Measurements from ENCODE around the gene MARCHF6. TPM values are rescaled to one million over a fixed set of nuclear protein-coding genes. Genes with fewer than 3 reads are reported as not detected.
A peak's percentile ranks its signal among the peaks of the same experiment; 100 is the strongest.

Gene MARCHF6
- total and polyA plus RNA-seq, 2 donors from 2014 or later, result 70.4 to 177 TPM

DNA sequence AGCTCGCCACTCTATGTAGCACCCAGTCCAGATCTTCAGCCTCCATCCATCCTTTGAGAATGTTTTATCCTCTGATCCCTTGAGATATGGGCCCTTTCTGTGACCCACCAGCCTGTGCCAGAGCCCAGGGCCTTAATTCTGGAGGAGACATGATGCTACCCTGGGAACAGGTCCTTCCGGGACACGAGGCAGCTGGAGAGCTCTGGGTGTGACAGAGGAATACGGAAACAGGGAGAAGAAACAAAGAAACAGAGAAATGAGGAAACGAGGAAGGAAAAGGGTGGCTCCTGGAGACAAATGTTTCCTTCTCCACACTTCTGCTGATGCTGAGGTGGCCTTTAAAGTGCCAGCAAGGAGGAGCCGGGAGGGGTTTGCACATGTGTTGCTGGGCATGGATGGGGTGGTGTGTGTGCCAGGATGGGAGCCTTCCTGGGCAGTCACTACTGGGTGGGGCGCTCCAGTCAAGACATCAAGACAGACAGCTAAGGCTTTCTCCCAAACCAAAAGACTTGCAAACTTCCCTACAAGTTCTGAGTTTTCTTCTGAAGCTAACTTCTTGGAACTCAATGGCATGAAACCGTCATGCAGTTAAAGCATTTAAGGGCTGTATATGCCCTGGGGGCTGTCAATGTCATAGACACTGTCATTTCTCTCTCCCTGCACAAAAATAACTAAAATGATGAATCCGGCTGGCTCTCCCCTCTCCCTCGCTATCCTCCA, 22.8 kb upstream of the MARCHF6 start:
- Histone ChIP-seq H3K9ac (ENCODE audit: low read length in 3 of 3) (no peak overlapping the region), H3K36me3 (ENCODE audit: control insufficient read depth in 2 of 3, insufficient read depth in 3 of 3, low read length in 3 of 3) (no peaks in the 10 kb centered on the region), H3K27me3 (ENCODE audit: control insufficient read depth, insufficient read depth, low read length) (no peaks in the 10 kb centered on the region), H3K27ac (ENCODE audit: low read depth in 2 of 2, low read length in 2 of 2) (no peak overlapping the region), H3K4me1 (ENCODE audit: control insufficient read depth in 2 of 3, insufficient read depth in 2 of 3, low read depth in 1 of 3, low read length in 3 of 3) (peaks cover 0 to 5% (median 5%) of the 10 kb centered on the region in 3 donors), H3K4me3 (ENCODE audit: low read length in 3 of 3) (no peak overlapping the region), H3K9me3 (ENCODE audit: control insufficient read depth in 2 of 3, insufficient read depth in 1 of 3, low read length in 3 of 3) (no peaks in the 10 kb centered on the region)
- TF ChIP-seq, protein P1, sequence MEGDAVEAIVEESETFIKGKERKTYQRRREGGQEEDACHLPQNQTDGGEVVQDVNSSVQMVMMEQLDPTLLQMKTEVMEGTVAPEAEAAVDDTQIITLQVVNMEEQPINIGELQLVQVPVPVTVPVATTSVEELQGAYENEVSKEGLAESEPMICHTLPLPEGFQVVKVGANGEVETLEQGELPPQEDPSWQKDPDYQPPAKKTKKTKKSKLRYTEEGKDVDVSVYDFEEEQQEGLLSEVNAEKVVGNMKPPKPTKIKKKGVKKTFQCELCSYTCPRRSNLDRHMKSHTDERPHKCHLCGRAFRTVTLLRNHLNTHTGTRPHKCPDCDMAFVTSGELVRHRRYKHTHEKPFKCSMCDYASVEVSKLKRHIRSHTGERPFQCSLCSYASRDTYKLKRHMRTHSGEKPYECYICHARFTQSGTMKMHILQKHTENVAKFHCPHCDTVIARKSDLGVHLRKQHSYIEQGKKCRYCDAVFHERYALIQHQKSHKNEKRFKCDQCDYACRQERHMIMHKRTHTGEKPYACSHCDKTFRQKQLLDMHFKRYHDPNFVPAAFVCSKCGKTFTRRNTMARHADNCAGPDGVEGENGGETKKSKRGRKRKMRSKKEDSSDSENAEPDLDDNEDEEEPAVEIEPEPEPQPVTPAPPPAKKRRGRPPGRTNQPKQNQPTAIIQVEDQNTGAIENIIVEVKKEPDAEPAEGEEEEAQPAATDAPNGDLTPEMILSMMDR (IDR thresholded peaks at IDR 0.05; ENCODE audit: borderline replicate concordance, extremely low read depth, insufficient read depth), result no peak
- no peak for FAIRE-seq
- intact Hi-C loops (cut with DNase I), result no loop called here
- DNase-seq, result peak in 1 of 5 donors; percentile 6

DNA sequence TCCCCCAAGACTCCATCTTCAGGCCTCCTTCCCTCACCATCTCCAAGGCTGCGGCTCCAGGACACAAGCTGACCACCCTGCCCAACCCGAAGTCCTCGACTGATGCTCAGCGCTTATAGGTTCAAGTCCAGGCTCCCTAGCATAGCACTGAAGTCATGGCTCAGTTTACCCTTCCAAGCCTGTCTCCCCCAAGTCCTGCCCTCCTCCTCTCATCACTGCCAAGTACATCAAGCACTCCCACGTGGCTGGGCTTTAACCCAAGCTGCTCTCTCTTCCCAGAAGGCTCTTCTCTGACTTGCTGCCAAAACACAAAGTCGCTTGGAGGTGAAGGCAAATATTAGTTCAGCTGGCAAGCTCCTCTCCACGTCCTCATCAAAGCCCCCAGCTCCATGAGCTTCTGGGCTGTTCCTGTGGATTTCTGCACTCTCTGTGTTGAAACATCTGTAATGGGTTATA, 22.1 kb upstream of the MARCHF6 start:
- no peaks in the 10 kb centered on the region for H3K9me3 ChIP-seq (ENCODE audit: control insufficient read depth in 2 of 3, insufficient read depth in 1 of 3, low read length in 3 of 3)
- H3K27ac ChIP-seq (ENCODE audit: low read depth in 2 of 2, low read length in 2 of 2), result no peak overlapping the region
- H3K36me3 ChIP-seq (ENCODE audit: control insufficient read depth in 2 of 3, insufficient read depth in 3 of 3, low read length in 3 of 3), result no peaks in the 10 kb centered on the region
- DNase-seq (peak in 4 of 5 donors; percentile 70 to 95 (median 80)), FAIRE-seq (no peak)
- H3K4me3 ChIP-seq (ENCODE audit: low read length in 3 of 3), result no peak overlapping the region
- peaks cover 0 to 5% (median 5%) of the 10 kb centered on the region in 3 donors for H3K4me1 ChIP-seq (ENCODE audit: control insufficient read depth in 2 of 3, insufficient read depth in 2 of 3, low read depth in 1 of 3, low read length in 3 of 3)
- intact Hi-C loops (cut with DNase I), result no loop called here
- no peak overlapping the region for H3K9ac ChIP-seq (ENCODE audit: low read length in 3 of 3)
- TF ChIP-seq, protein P1 (IDR thresholded peaks at IDR 0.05; ENCODE audit: borderline replicate concordance, extremely low read depth, insufficient read depth), result no peak
- no peaks in the 10 kb centered on the region for H3K27me3 ChIP-seq (ENCODE audit: control insufficient read depth, insufficient read depth, low read length)

DNA sequence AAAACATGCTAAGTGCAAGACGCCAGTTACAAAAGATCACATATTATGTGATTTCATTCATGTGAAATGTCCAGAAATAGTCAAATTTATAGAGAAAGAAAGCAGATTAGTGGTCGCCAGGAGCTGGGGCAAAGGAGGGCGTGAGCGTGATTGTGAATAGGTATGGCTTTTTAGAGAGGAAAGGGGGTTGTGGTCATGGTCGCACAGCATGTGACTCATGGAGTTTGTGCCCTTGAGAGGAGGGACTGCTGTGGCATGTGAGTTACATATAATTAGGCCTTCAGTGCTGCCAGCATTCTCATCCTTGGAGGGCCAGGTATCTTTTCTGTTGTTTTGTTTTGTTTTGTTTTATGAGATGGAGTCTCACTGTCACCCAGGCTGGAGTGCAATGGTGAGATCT, 21.2 kb upstream of the MARCHF6 start:
- FAIRE-seq, result no peak
- Histone ChIP-seq H3K4me1 (ENCODE audit: control insufficient read depth in 2 of 3, insufficient read depth in 2 of 3, low read depth in 1 of 3, low read length in 3 of 3) (peaks cover 0 to 5% (median 5%) of the 10 kb centered on the region in 3 donors), H3K9me3 (ENCODE audit: control insufficient read depth in 2 of 3, insufficient read depth in 1 of 3, low read length in 3 of 3) (no peaks in the 10 kb centered on the region), H3K27me3 (ENCODE audit: control insufficient read depth, insufficient read depth, low read length) (no peaks in the 10 kb centered on the region), H3K27ac (ENCODE audit: low read depth in 2 of 2, low read length in 2 of 2) (no peak overlapping the region), H3K4me3 (ENCODE audit: low read length in 3 of 3) (no peak overlapping the region), H3K36me3 (ENCODE audit: control insufficient read depth in 2 of 3, insufficient read depth in 3 of 3, low read length in 3 of 3) (no peaks in the 10 kb centered on the region), H3K9ac (ENCODE audit: low read length in 3 of 3) (no peak overlapping the region)
- intact Hi-C loops (cut with DNase I), result no loop called here
- DNase-seq, result no peak
- TF ChIP-seq, protein P1 (IDR thresholded peaks at IDR 0.05; ENCODE audit: borderline replicate concordance, extremely low read depth, insufficient read depth), result no peak

All from kidney (tissue), 14 donors.